Measurements from ENCODE around the gene ZNF576. TPM values are rescaled to one million over a fixed set of nuclear protein-coding genes. Genes with fewer than 3 reads are reported as not detected.

ZNF576 gene
- total and polyA plus RNA-seq, 2 of the 13 experiments (the other 11 are each of a cell fraction or from before 2014, with no cell fraction given), result 7.2 to 9.6 TPM

DNA sequence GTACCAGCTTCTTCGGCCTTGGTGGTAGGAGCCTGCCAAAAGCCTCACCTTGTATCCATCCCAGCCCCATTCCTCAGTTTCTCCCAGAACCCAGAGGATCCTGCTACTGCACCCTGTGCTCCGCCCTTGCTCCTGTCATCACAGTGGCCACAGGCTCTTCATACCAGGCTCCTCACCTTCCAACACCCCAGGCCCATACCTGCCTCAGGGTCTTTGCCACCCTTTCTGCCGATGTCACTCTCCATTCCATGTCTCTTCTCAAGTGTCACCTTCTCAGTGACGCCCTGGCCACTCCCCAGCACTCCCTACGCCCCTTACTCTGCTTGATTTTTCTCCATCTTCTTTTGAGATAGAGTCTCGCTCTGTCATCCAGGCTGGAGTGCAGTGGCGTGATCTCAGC, 13.5 kb downstream of the ZNF576 start:
- Histone ChIP-seq H3K36me3 (replicated peaks in 1 of 2; ENCODE audit: control insufficient read depth in 1 of 2, insufficient read depth in 2 of 2, low read length in 2 of 2) (peaks cover 19 to 32% of the 10 kb centered on the region in 2 experiments), H3K4me3 (replicated peaks in 1 of 3; ENCODE audit: insufficient read depth in 1 of 3, low read depth in 2 of 3, low read length in 3 of 3) (no peak overlapping the region), H3K4me1 (ENCODE audit: insufficient read depth, low read length) (no peaks in the 10 kb centered on the region), H3K27me3 (ENCODE audit: control insufficient read depth in 1 of 2, insufficient read depth in 2 of 2, low read length in 2 of 2) (no peaks in the 10 kb centered on the region), H3K79me2 (ENCODE audit: insufficient read depth, low read length) (no peaks in the 10 kb centered on the region), H2AFZ (ENCODE audit: low read length) (no peak overlapping the region), H3K27ac (ENCODE audit: extremely low read length, insufficient read depth, low read length) (no peak overlapping the region), H3K9ac (ENCODE audit: insufficient read depth, low read depth, low read length) (no peak overlapping the region), H3K4me2 (ENCODE audit: low read depth, low read length) (no peak overlapping the region), H3K9me3 (ENCODE audit: low read length) (no peaks in the 10 kb centered on the region), H4K20me1 (ENCODE audit: insufficient read depth, low read length) (no peaks in the 10 kb centered on the region)
- no peak for TF ChIP-seq ZNF432 (CRISPR knock-in tag; IDR thresholded peaks at IDR 0.05; ENCODE audit: borderline replicate concordance)
- no peak for TF ChIP-seq NR2F2 (IDR thresholded peaks at IDR 0.05; ENCODE audit: borderline replicate concordance, low read depth)
- TF ChIP-seq MAFK (conservative IDR thresholded peaks at IDR 0.05 in 1 of 2, IDR thresholded peaks at IDR 0.05 in 1 of 2; ENCODE audit: low read length in 2 of 2), result no peak
- TF ChIP-seq, protein P1, sequence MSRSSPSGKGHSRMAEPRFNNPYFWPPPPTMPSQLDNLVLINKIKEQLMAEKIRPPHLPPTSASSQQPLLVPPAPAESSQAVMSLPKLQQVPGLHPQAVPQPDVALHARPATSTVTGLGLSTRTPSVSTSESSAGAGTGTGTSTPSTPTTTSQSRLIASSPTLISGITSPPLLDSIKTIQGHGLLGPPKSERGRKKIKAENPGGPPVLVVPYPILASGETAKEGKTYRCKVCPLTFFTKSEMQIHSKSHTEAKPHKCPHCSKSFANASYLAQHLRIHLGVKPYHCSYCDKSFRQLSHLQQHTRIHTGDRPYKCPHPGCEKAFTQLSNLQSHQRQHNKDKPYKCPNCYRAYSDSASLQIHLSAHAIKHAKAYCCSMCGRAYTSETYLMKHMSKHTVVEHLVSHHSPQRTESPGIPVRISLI (CRISPR knock-in tag; IDR thresholded peaks at IDR 0.05; ENCODE audit: borderline replicate concordance), result no peak
- no peak for TF ChIP-seq ZMYM4 (CRISPR knock-in tag; IDR thresholded peaks at IDR 0.05)
- TF ChIP-seq, protein P2, sequence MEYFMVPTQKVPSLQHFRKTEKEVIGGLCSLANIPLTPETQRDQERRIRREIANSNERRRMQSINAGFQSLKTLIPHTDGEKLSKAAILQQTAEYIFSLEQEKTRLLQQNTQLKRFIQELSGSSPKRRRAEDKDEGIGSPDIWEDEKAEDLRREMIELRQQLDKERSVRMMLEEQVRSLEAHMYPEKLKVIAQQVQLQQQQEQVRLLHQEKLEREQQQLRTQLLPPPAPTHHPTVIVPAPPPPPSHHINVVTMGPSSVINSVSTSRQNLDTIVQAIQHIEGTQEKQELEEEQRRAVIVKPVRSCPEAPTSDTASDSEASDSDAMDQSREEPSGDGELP (IDR thresholded peaks at IDR 0.05; ENCODE audit: borderline replicate concordance, low read depth), result no peak
- no peak for TF ChIP-seq GLI4 (CRISPR knock-in tag; IDR thresholded peaks at IDR 0.05; ENCODE audit: borderline replicate concordance)
- TF ChIP-seq, protein P3, sequence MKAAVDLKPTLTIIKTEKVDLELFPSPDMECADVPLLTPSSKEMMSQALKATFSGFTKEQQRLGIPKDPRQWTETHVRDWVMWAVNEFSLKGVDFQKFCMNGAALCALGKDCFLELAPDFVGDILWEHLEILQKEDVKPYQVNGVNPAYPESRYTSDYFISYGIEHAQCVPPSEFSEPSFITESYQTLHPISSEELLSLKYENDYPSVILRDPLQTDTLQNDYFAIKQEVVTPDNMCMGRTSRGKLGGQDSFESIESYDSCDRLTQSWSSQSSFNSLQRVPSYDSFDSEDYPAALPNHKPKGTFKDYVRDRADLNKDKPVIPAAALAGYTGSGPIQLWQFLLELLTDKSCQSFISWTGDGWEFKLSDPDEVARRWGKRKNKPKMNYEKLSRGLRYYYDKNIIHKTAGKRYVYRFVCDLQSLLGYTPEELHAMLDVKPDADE (CRISPR knock-in tag; IDR thresholded peaks at IDR 0.05), result no peak
- TF ChIP-seq ISX (CRISPR knock-in tag; conservative IDR thresholded peaks at IDR 0.05), result no peak
- no peak for TF ChIP-seq HCFC1 (IDR thresholded peaks at IDR 0.05; ENCODE audit: low read depth, low read length)
- no peak for TF ChIP-seq ZNF430 (CRISPR knock-in tag; IDR thresholded peaks at IDR 0.05)
- TF ChIP-seq ZNF3 (CRISPR knock-in tag; IDR thresholded peaks at IDR 0.05), result no peak
- TF ChIP-seq NFE2 (CRISPR knock-in tag; IDR thresholded peaks at IDR 0.05), result no peak
- TF ChIP-seq, protein P4, sequence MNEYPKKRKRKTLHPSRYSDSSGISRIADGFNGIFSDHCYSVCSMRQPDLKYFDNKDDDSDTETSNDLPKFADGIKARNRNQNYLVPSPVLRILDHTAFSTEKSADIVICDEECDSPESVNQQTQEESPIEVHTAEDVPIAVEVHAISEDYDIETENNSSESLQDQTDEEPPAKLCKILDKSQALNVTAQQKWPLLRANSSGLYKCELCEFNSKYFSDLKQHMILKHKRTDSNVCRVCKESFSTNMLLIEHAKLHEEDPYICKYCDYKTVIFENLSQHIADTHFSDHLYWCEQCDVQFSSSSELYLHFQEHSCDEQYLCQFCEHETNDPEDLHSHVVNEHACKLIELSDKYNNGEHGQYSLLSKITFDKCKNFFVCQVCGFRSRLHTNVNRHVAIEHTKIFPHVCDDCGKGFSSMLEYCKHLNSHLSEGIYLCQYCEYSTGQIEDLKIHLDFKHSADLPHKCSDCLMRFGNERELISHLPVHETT (CRISPR knock-in tag; conservative IDR thresholded peaks at IDR 0.05), result no peak
- TF ChIP-seq ZNF160 (CRISPR knock-in tag; IDR thresholded peaks at IDR 0.05), result no peak
- no peak for TF ChIP-seq ZSCAN30 (CRISPR knock-in tag; IDR thresholded peaks at IDR 0.05)
- TF ChIP-seq, protein P5, sequence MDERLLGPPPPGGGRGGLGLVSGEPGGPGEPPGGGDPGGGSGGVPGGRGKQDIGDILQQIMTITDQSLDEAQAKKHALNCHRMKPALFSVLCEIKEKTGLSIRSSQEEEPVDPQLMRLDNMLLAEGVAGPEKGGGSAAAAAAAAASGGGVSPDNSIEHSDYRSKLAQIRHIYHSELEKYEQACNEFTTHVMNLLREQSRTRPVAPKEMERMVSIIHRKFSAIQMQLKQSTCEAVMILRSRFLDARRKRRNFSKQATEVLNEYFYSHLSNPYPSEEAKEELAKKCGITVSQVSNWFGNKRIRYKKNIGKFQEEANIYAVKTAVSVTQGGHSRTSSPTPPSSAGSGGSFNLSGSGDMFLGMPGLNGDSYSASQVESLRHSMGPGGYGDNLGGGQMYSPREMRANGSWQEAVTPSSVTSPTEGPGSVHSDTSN (CRISPR knock-in tag; IDR thresholded peaks at IDR 0.05), result no peak
- intact Hi-C loops (cut with micrococcal nuclease; ENCODE audit: unreplicated experiment) (no loop called here), in situ Hi-C loops (cut with HindIII; ENCODE audit: extremely low pct_ligation_motif_present, low pct_unique_long_range_greater_than_20kb) (no loop called here)
- WGBS (ENCODE audit: low lambda C conversion rate), result 82% methylated on average over 7 of the region's 7 CpGs
- no TSS peak for BruUV-seq (replicated peaks)
- FAIRE-seq (no peak), ATAC-seq (no peak), DNase-seq (ENCODE audit: low spot score) (no peak)
- CTCF ChIA-PET (ENCODE audit: low intra/inter-chr PET ratio, low total read pairs), result no interaction called here
- POLR2A ChIA-PET, result no interaction called here
